Measurements from ENCODE around the gene SMC6. TPM values are rescaled to one million over a fixed set of nuclear protein-coding genes. Genes with fewer than 3 reads are reported as not detected.

The SMC6 gene
- polyA plus RNA-seq, 1 donor (not counting 4 experiments of a cell fraction or from before 2014, with no cell fraction given) = 24.4 TPM

- dilution Hi-C loops (cut with MboI; ENCODE audit: extremely low pct_ligation_motif_present, low sequenced_read_pairs) = no loop called here
- H3K9me3 ChIP-seq (ENCODE audit: control insufficient read depth, low read depth, low read length) = no peaks in the 10 kb centered on the region
- no peak overlapping the region for H3K4me2 ChIP-seq (ENCODE audit: control insufficient read depth, extremely low read depth, insufficient read depth, low read depth, low read length)
- no peak overlapping the region for H2AFZ ChIP-seq (ENCODE audit: control insufficient read depth, low read length)
- H4K20me1 ChIP-seq (ENCODE audit: control insufficient read depth, extremely low read depth, insufficient read depth, low read length) = no peaks in the 10 kb centered on the region
- H3K79me2 ChIP-seq (ENCODE audit: control insufficient read depth, insufficient read depth, low read length) = no peaks in the 10 kb centered on the region
- no peak for DNase-seq (ENCODE audit: low read depth, low spot score)
- no peak for FAIRE-seq
- no peaks in the 10 kb centered on the region for H3K4me1 ChIP-seq (ENCODE audit: control insufficient read depth, extremely low read depth, insufficient read depth, low read length)
- H3K36me3 ChIP-seq (ENCODE audit: control insufficient read depth in 2 of 2, extremely low read depth in 1 of 2, insufficient read depth in 2 of 2, low read length in 2 of 2) = peaks cover 5 to 18% of the 10 kb centered on the region in 2 experiments
- no peaks in the 10 kb centered on the region for H3K27me3 ChIP-seq (ENCODE audit: control insufficient read depth, extremely low read depth, insufficient read depth, low read length)
- no peak for TF ChIP-seq CTCF (optimal IDR thresholded peaks at IDR 0.05 in 1 of 3, IDR thresholded peaks at IDR 0.05 in 1 of 3, conservative IDR thresholded peaks at IDR 0.05 in 1 of 3; ENCODE audit: extremely low read depth in 1 of 3, insufficient read depth in 2 of 3, low read length in 3 of 3)
- no peak for TF ChIP-seq EZH2 (IDR thresholded peaks at IDR 0.05; ENCODE audit: low read length)
- no peak overlapping the region for H3K4me3 ChIP-seq (ENCODE audit: control insufficient read depth in 2 of 3, extremely low read depth in 1 of 3, insufficient read depth in 2 of 3, low read depth in 1 of 3, low read length in 3 of 3)
- no peaks in the 10 kb centered on the region for H3K9me1 ChIP-seq (ENCODE audit: control insufficient read depth, extremely low read depth, insufficient read depth, low read length)
- no peak overlapping the region for H3K9ac ChIP-seq (ENCODE audit: control insufficient read depth, extremely low read depth, insufficient read depth, low read length)
- H3K27ac ChIP-seq (ENCODE audit: control insufficient read depth, insufficient read depth, low read length) = no peak overlapping the region
Observed at GRCh38 chr2:17667898-17668297, 85.7 kb downstream of the SMC6 start.

GRCh38 chr2:17664534-17664933 is 89.1 kb downstream of the SMC6 start:
- H4K20me1 ChIP-seq (ENCODE audit: control insufficient read depth, extremely low read depth, insufficient read depth, low read length) = no peaks in the 10 kb centered on the region
- no peaks in the 10 kb centered on the region for H3K27me3 ChIP-seq (ENCODE audit: control insufficient read depth, extremely low read depth, insufficient read depth, low read length)
- H2AFZ ChIP-seq (ENCODE audit: control insufficient read depth, low read length) = no peak overlapping the region
- H3K4me2 ChIP-seq (ENCODE audit: control insufficient read depth, extremely low read depth, insufficient read depth, low read depth, low read length) = no peak overlapping the region
- H3K9me3 ChIP-seq (ENCODE audit: control insufficient read depth, low read depth, low read length) = no peaks in the 10 kb centered on the region
- no peak overlapping the region for H3K9ac ChIP-seq (ENCODE audit: control insufficient read depth, extremely low read depth, insufficient read depth, low read length)
- H3K27ac ChIP-seq (ENCODE audit: control insufficient read depth, insufficient read depth, low read length) = no peak overlapping the region
- FAIRE-seq = no peak
- H3K9me1 ChIP-seq (ENCODE audit: control insufficient read depth, extremely low read depth, insufficient read depth, low read length) = no peaks in the 10 kb centered on the region
- dilution Hi-C loops (cut with MboI; ENCODE audit: extremely low pct_ligation_motif_present, low sequenced_read_pairs) = no loop called here
- H3K4me3 ChIP-seq (ENCODE audit: control insufficient read depth in 2 of 3, extremely low read depth in 1 of 3, insufficient read depth in 2 of 3, low read depth in 1 of 3, low read length in 3 of 3) = no peak overlapping the region
- peaks cover 7 to 26% of the 10 kb centered on the region in 2 experiments for H3K36me3 ChIP-seq (ENCODE audit: control insufficient read depth in 2 of 2, extremely low read depth in 1 of 2, insufficient read depth in 2 of 2, low read length in 2 of 2)
- H3K4me1 ChIP-seq (ENCODE audit: control insufficient read depth, extremely low read depth, insufficient read depth, low read length) = no peaks in the 10 kb centered on the region
- H3K79me2 ChIP-seq (ENCODE audit: control insufficient read depth, insufficient read depth, low read length) = no peaks in the 10 kb centered on the region
- TF ChIP-seq CTCF (optimal IDR thresholded peaks at IDR 0.05 in 1 of 3, IDR thresholded peaks at IDR 0.05 in 1 of 3, conservative IDR thresholded peaks at IDR 0.05 in 1 of 3; ENCODE audit: extremely low read depth in 1 of 3, insufficient read depth in 2 of 3, low read length in 3 of 3) = no peak
- no peak for TF ChIP-seq EZH2 (IDR thresholded peaks at IDR 0.05; ENCODE audit: low read length)
- no peak for DNase-seq (ENCODE audit: low read depth, low spot score)
